Measurements from ENCODE around the gene ABCB11. TPM values are rescaled to one million over a fixed set of nuclear protein-coding genes. Genes with fewer than 3 reads are reported as not detected.
A peak's percentile ranks its signal among the peaks of the same experiment; 100 is the strongest.

Gene ABCB11
- total and polyA plus RNA-seq, 9 of the 15 experiments (the other 6 are each of a cell fraction or from before 2014, with no cell fraction given): 0.04 to 0.51 (median 0.10) TPM; not detected in 1

GRCh38 chr2:168935810-168936581, 95.1 kb downstream of the ABCB11 start (continued):
- TF ChIP-seq MAFG (tag; conservative IDR thresholded peaks at IDR 0.05): 0 out of 2 replicates have a peak, but pooled peaks have one; percentile 16
- TF ChIP-seq FOXA3 (CRISPR knock-in tag; conservative IDR thresholded peaks at IDR 0.05 in 1 of 2, IDR thresholded peaks at IDR 0.05 in 1 of 2): peak; percentile 72 to 94; a peak in 3 of 4 replicates
- TF ChIP-seq CHD4 (IDR thresholded peaks at IDR 0.05; ENCODE audit: insufficient read depth, insufficient replicate concordance, low read depth, low read length, poor library complexity, severe bottlenecking): no peak
- no peak for TF ChIP-seq RBM25 (IDR thresholded peaks at IDR 0.05; ENCODE audit: low read depth, low read length, severe bottlenecking)
- TF ChIP-seq TRIM25 (IDR thresholded peaks at IDR 0.05; ENCODE audit: borderline replicate concordance): no peak
- no peak for TF ChIP-seq ARID2 (IDR thresholded peaks at IDR 0.05)
- no peak for TF ChIP-seq PHB (CRISPR knock-in tag; IDR thresholded peaks at IDR 0.05)
- TF ChIP-seq RFX1 (IDR thresholded peaks at IDR 0.05): no peak
- TF ChIP-seq SNRNP70 (optimal IDR thresholded peaks at IDR 0.05; ENCODE audit: low read depth, low read length): no peak
- peak; percentile 44; the same call in 1 of the 2 replicates for TF ChIP-seq HCFC1 (IDR thresholded peaks at IDR 0.05; ENCODE audit: low read depth, low read length)
- TF ChIP-seq MITF (IDR thresholded peaks at IDR 0.05): peak; percentile 87
- peak; percentile 99 for TF ChIP-seq TAL1 (IDR thresholded peaks at IDR 0.05)
- TF ChIP-seq POLR2B (IDR thresholded peaks at IDR 0.05; ENCODE audit: low read depth, partially characterized antibody): no peak
- no peak for TF ChIP-seq KDM2B (CRISPR knock-in tag; IDR thresholded peaks at IDR 0.05)
- TF ChIP-seq TAF1 (IDR thresholded peaks at IDR 0.05; ENCODE audit: control insufficient read depth, extremely low read depth, insufficient read depth, low read length, severe bottlenecking): peak; percentile 44
- no peak for TF ChIP-seq ZNF778 (CRISPR knock-in tag; IDR thresholded peaks at IDR 0.05)
- TF ChIP-seq ZFP36 (IDR thresholded peaks at IDR 0.05; ENCODE audit: low read depth, low read length, partially characterized antibody): peak; percentile 7
- TF ChIP-seq USF2 (CRISPR knock-in tag; IDR thresholded peaks at IDR 0.05): no peak
- peak; percentile 76 for TF ChIP-seq ZNF41 (CRISPR knock-in tag; conservative IDR thresholded peaks at IDR 0.05)
- TF ChIP-seq ZNF395 (CRISPR knock-in tag; IDR thresholded peaks at IDR 0.05): peak; percentile 63; the same call in 1 of the 2 replicates
- no peak for TF ChIP-seq POLR3A (IDR thresholded peaks at IDR 0.05; ENCODE audit: borderline replicate concordance, extremely low read depth, insufficient read depth, insufficient read length)
- no peak for TF ChIP-seq TAF15 (IDR thresholded peaks at IDR 0.05; ENCODE audit: low read depth, low read length)
